SK-N-SH (cell line): ENCODE data around the gene P3R3URF. TPM values are rescaled to one million over a fixed set of nuclear protein-coding genes. Genes with fewer than 3 reads are reported as not detected.

ENCODE experiments used
- CTCF ChIA-PET: fragments of 300-600, 350-600 bp; formaldehyde crosslinking; extraction: SDS; loops from one replicate; lab custom pipeline; 2021; lab: Yijun Ruan, JAX
- POLR2A ChIA-PET: fragments of 350-600 bp; sonication (Branson Sonifier 250); formaldehyde crosslinking; extraction: SDS; loops from one replicate; lab custom pipeline; 2020; ENCODE audit warnings: antibody characterized with exemption, inconsistent platforms; lab: Yijun Ruan, JAX
- DNase-seq: peaks from one replicate; pipeline ENCODE4 v3.0.0; 2012
- H2AFZ ChIP-seq: fragments of 200-600 bp; sonication (generic); 2 replicates; pipeline ENCODE4 v1.8.1; 2016; ENCODE audit warnings: antibody characterized with exemption, mild to moderate bottlenecking, low read depth
- H3F3A ChIP-seq: fragments of 200-600 bp; sonication (generic); replicated peaks from 2 replicates; pipeline ENCODE3; 2016; ENCODE audit warnings: antibody characterized with exemption, mild to moderate bottlenecking; ENCODE audit not compliant: insufficient read depth
- H3K27ac ChIP-seq, 2 experiments: fragments of 200-500 bp in 1 of 2; fragments of 200-600 bp in 1 of 2; sonication (Bioruptor generic) in 1 of 2; sonication (generic), shearing (Covaris generic) in 1 of 2; 2 replicates each; pipeline versions ENCODE4 v1.5.1 to v1.6.1; 2014 to 2016; ENCODE audit warnings: low read depth in 2 of 2, inconsistent platforms in 1 of 2, low read length in 1 of 2, mild to moderate bottlenecking in 1 of 2, mixed read lengths in 1 of 2
- H3K27me3 ChIP-seq: fragments of 200-600 bp; sonication (generic), shearing (Covaris generic); 2 replicates; pipeline ENCODE4 v1.6.1; 2016; ENCODE audit warnings: mixed run types; ENCODE audit not compliant: insufficient read depth
- H3K36me3 ChIP-seq, 2 experiments: fragments of 200-500 bp in 1 of 2; fragments of 200-600 bp in 1 of 2; sonication (Bioruptor generic) in 1 of 2; sonication (generic) in 1 of 2; replicated peaks in 1 of 2; 2 replicates each; pipeline versions ENCODE3 to v1.5.1; 2014 to 2016; ENCODE audit warnings: low read length in 1 of 2, mild to moderate bottlenecking in 1 of 2; ENCODE audit not compliant: insufficient read depth in 2 of 2, control insufficient read depth in 1 of 2
- H3K4me1 ChIP-seq, 2 experiments: fragments of 200-500 bp in 1 of 2; fragments of 200-600 bp in 1 of 2; sonication (Bioruptor generic) in 1 of 2; sonication (generic), shearing (Covaris generic) in 1 of 2; 2 replicates each; pipeline versions ENCODE4 v1.5.1 to v1.6.1; 2014 to 2016; ENCODE audit warnings: low read depth in 1 of 2, low read length in 1 of 2, mixed run types in 1 of 2; ENCODE audit not compliant: insufficient read depth in 2 of 2, control insufficient read depth in 1 of 2
- H3K4me2 ChIP-seq: fragments of 200-600 bp; sonication (generic), shearing (Covaris generic); 2 replicates; pipeline ENCODE4 v1.6.1; 2017; ENCODE audit warnings: mixed run types
- H3K4me3 ChIP-seq, 2 experiments: fragments of 200-500 bp in 1 of 2; fragments of 200-600 bp in 1 of 2; sonication (Bioruptor generic) in 1 of 2; sonication (generic), shearing (Covaris generic) in 1 of 2; 2 replicates each; pipeline versions ENCODE4 v1.5.1 to v1.8.1; 2014 to 2016; ENCODE audit warnings: low read depth in 2 of 2, inconsistent platforms in 1 of 2, low read length in 1 of 2, mild to moderate bottlenecking in 1 of 2, mixed read lengths in 1 of 2, moderate library complexity in 1 of 2
- H3K79me2 ChIP-seq: fragments of 200-600 bp; sonication (generic); 2 replicates; pipeline ENCODE4 v1.8.1; 2017; ENCODE audit warnings: mild to moderate bottlenecking; ENCODE audit not compliant: insufficient read depth
- H3K9ac ChIP-seq: fragments of 200-600 bp; sonication (generic); 2 replicates; pipeline ENCODE4 v1.6.1; 2017; ENCODE audit warnings: mixed run types
- H3K9me2 ChIP-seq: fragments of 200-600 bp; sonication (generic); 2 replicates; pipeline ENCODE4 v1.6.1; 2017; ENCODE audit warnings: mixed run types
- H3K9me3 ChIP-seq: fragments of 200-600 bp; sonication (generic); 2 replicates; pipeline ENCODE4 v1.6.1; 2017; ENCODE audit warnings: mixed run types, mild to moderate bottlenecking, moderate library complexity
- H4K20me1 ChIP-seq: fragments of 200-600 bp; sonication (generic); 2 replicates; pipeline ENCODE4 v1.6.1; 2017; ENCODE audit warnings: mild to moderate bottlenecking, mixed run types; ENCODE audit not compliant: insufficient read depth
- EP300 ChIP-seq, 2 experiments: IDR thresholded peaks; 2 replicates each; pipeline versions ENCODE4 v1.4.0 to v1.6.1; 2012; ENCODE audit warnings: borderline replicate concordance in 1 of 2, low read depth in 1 of 2, low read length in 1 of 2
- FOXJ3 ChIP-seq: sonication (generic); formaldehyde crosslinking; IDR thresholded peaks from 2 replicates; pipeline ENCODE4 v1.5.1; 2020; ENCODE audit warnings: mild to moderate bottlenecking, missing genetic modification reagents
- FOXM1 ChIP-seq: IDR thresholded peaks from 2 replicates; pipeline ENCODE4 v1.4.0; 2012; ENCODE audit warnings: low read depth, mild to moderate bottlenecking
- IRF3 ChIP-seq: fragments of 150-350 bp; IDR thresholded peaks from 2 replicates; pipeline ENCODE4 v1.6.1; 2016; ENCODE audit warnings: mild to moderate bottlenecking, low read depth, low read length
- JUND ChIP-seq: IDR thresholded peaks from 2 replicates; pipeline ENCODE4 v1.4.0; 2012
- MEF2A ChIP-seq: IDR thresholded peaks from 2 replicates; pipeline ENCODE4 v1.4.0; 2012; ENCODE audit warnings: low read depth, borderline replicate concordance
- NFIC ChIP-seq: IDR thresholded peaks from 2 replicates; pipeline ENCODE4 v1.4.0; 2012; ENCODE audit warnings: borderline replicate concordance
- NRF1 ChIP-seq: IDR thresholded peaks from 2 replicates; pipeline ENCODE4 v1.6.1; 2012; ENCODE audit warnings: low read depth, mild to moderate bottlenecking, low read length
- RCOR1 ChIP-seq: fragments of 150-350 bp; IDR thresholded peaks from 2 replicates; pipeline ENCODE4 v1.6.1; 2017; ENCODE audit warnings: antibody characterized with exemption, low read length
- RFX5 ChIP-seq: IDR thresholded peaks from 2 replicates; pipeline ENCODE4 v1.6.1; 2012; ENCODE audit warnings: mild to moderate bottlenecking, improper control_type of control experiment, low read length
- SIN3A ChIP-seq: IDR thresholded peaks from 2 replicates; pipeline ENCODE4 v1.6.1; 2012; ENCODE audit warnings: low read depth, mild to moderate bottlenecking, low read length, moderate library complexity, borderline replicate concordance
- SMC3 ChIP-seq: IDR thresholded peaks from 2 replicates; pipeline ENCODE4 v1.6.1; 2012; ENCODE audit warnings: low read depth, low read length, improper control_type of control experiment
- USF2 ChIP-seq: fragments of 150-350 bp; IDR thresholded peaks from 2 replicates; pipeline ENCODE4 v1.6.1; 2017; ENCODE audit warnings: antibody characterized with exemption, low read length, low read depth, borderline replicate concordance
- WGBS: methylation state at CpG from one replicate; pipeline ENCODE4 v1.1.6; 2017; ENCODE audit warnings: low lambda C conversion rate; 5-methylcytosine and 5-hydroxymethylcytosine counted together
- polyA plus RNA-seq, 3 experiments: library from polyadenylated mRNA; depleted of rRNA; stranded (reverse); fragments of >200 nt; gene quantifications; 2 replicates each; pipeline ENCODE4 v1.2.3, GENCODE V29; 2012
- TF ChIP-seq, protein P1 (sequence below): fragments of 200-600 bp; sonication (generic); IDR thresholded peaks from 2 replicates; pipeline ENCODE4 v1.6.1; 2017; ENCODE audit warnings: antibody characterized with exemption, mild to moderate bottlenecking, moderate library complexity
- TF ChIP-seq, protein P2 (sequence below): IDR thresholded peaks from 2 replicates; pipeline ENCODE4 v1.4.0; 2012; ENCODE audit warnings: low read depth
- TF ChIP-seq, protein P3 (sequence below): IDR thresholded peaks from 2 replicates; pipeline ENCODE4 v1.4.0; 2012; ENCODE audit warnings: low read depth, borderline replicate concordance

P3R3URF gene
- polyA plus RNA-seq, 1 of the 3 experiments (the other 2 are of a cell fraction), result not detected

GRCh38 chr1:46188295-46189030 is 12.2 kb upstream of the P3R3URF start:
- Histone ChIP-seq H3K79me2 (no peaks in the 10 kb centered on the region), H3K27ac (no peak overlapping the region; a peak in 1 of 4 replicates), H3K9me2 (no peaks in the 10 kb centered on the region), H4K20me1 (no peaks in the 10 kb centered on the region), H2AFZ (no peak overlapping the region), H3K36me3 (peaks cover 8 to 49% of the 10 kb centered on the region in 2 experiments), H3K4me1 (peaks cover 7 to 8% of the 10 kb centered on the region in 2 experiments; a peak in 2 of 4 replicates), H3K27me3 (no peaks in the 10 kb centered on the region), H3K9me3 (no peaks in the 10 kb centered on the region), H3K9ac (no peak overlapping the region), H3F3A (peaks cover 14% of the 10 kb centered on the region), H3K4me3 (no peak overlapping the region), H3K4me2 (no peak overlapping the region)
- TF ChIP-seq FOXM1 (no peak), IRF3 (no peak), NFIC (no peak)
- TF ChIP-seq, protein P1, sequence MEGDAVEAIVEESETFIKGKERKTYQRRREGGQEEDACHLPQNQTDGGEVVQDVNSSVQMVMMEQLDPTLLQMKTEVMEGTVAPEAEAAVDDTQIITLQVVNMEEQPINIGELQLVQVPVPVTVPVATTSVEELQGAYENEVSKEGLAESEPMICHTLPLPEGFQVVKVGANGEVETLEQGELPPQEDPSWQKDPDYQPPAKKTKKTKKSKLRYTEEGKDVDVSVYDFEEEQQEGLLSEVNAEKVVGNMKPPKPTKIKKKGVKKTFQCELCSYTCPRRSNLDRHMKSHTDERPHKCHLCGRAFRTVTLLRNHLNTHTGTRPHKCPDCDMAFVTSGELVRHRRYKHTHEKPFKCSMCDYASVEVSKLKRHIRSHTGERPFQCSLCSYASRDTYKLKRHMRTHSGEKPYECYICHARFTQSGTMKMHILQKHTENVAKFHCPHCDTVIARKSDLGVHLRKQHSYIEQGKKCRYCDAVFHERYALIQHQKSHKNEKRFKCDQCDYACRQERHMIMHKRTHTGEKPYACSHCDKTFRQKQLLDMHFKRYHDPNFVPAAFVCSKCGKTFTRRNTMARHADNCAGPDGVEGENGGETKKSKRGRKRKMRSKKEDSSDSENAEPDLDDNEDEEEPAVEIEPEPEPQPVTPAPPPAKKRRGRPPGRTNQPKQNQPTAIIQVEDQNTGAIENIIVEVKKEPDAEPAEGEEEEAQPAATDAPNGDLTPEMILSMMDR, result peak; percentile 20; the same call in 1 of the 2 replicates
- TF ChIP-seq, protein P2, sequence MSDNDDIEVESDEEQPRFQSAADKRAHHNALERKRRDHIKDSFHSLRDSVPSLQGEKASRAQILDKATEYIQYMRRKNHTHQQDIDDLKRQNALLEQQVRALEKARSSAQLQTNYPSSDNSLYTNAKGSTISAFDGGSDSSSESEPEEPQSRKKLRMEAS, result no peak
- WGBS, result 92% methylated on average over 5 of the region's 6 CpGs
- ChIA-PET POLR2A (no interaction called here), CTCF (interaction anchor here (1.7 to 1.9 kb wide), 2 partner anchors 8 to 152 kb away, joined by 4 to 7 read pairs; no protein-coding TSS in a partner anchor)
- DNase-seq, result no peak

DNA sequence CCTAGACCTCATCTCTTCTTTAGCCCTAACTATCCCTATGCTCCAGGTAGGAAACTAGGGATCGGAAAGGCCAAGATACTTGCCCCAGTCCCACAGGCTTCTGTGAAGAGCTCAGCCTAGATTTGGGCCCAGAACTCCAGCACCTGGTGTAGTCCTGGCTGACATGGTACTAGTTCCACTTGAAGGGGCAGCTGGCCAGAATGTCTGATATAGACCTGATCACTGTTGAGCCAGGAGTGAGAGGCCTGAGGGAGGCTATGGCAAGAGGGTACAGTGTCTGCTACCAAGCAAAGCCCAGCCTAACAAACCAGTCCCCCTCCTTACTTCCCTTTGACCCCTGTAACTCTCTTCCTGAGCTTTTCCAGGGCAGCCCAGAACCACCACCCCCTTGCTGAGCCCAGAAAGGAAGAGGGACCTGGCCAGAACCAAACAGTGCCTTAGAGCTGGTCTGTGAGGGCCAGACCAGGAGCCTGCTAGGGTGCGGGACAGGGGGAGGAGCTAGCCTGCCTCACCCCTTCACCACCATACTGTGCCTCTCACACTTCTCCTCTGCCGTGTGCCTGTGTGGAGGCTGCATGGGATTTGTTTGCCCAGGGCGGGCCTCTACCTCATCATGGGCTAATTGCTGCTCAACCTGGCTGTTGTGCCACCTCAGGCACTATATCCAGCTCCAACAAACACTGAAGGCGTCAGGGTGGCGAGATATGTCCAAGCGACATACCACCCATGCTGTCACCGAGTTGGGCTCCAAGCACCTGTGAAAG is 11.0 kb upstream of the P3R3URF start:
- H3K36me3 ChIP-seq, result peaks cover 8 to 37% of the 10 kb centered on the region in 2 experiments
- TF ChIP-seq NRF1 (no peak), RFX5 (no peak), MEF2A (no peak), FOXM1 (no peak), FOXJ3 (CRISPR knock-in tag) (no peak), RCOR1 (no peak), EP300 (IDR thresholded peaks at IDR 0.05; ENCODE audit: borderline replicate concordance in 1 of 2, low read depth in 1 of 2, low read length in 1 of 2) (no peak), IRF3 (no peak), SIN3A (no peak), NFIC (no peak), USF2 (no peak), SMC3 (no peak), JUND (no peak)
- TF ChIP-seq, protein P3, sequence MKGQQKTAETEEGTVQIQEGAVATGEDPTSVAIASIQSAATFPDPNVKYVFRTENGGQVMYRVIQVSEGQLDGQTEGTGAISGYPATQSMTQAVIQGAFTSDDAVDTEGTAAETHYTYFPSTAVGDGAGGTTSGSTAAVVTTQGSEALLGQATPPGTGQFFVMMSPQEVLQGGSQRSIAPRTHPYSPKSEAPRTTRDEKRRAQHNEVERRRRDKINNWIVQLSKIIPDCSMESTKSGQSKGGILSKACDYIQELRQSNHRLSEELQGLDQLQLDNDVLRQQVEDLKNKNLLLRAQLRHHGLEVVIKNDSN, result no peak
- TF ChIP-seq, protein P2, result no peak
- ChIA-PET POLR2A (interaction anchor here (0.7 kb wide), 1 partner anchor 509 kb away, joined by 3 read pairs; no protein-coding TSS in a partner anchor), CTCF (interaction anchor here (1.1 to 1.3 kb wide), 3 partner anchors 10 to 36 kb away, joined by 3 to 8 read pairs (median 3); no protein-coding TSS in a partner anchor)
- no peak overlapping the region for H3K9ac ChIP-seq
- no peak overlapping the region for H3K4me3 ChIP-seq
- H3K4me1 ChIP-seq, result peaks cover 15% of the 10 kb centered on the region in 2 experiments; a peak in 3 of 4 replicates
- no peaks in the 10 kb centered on the region for H3K27me3 ChIP-seq
- no peaks in the 10 kb centered on the region for H4K20me1 ChIP-seq
- 100% methylated on average over 6 of the region's 8 CpGs for WGBS
- H2AFZ ChIP-seq, result no peak overlapping the region
- H3K9me3 ChIP-seq, result no peaks in the 10 kb centered on the region
- no peak for DNase-seq
- H3K27ac ChIP-seq, result no peak overlapping the region
- no peak overlapping the region for H3K4me2 ChIP-seq
- no peaks in the 10 kb centered on the region for H3K9me2 ChIP-seq
- H3K79me2 ChIP-seq, result no peaks in the 10 kb centered on the region
- peaks cover 21% of the 10 kb centered on the region for H3F3A ChIP-seq
